Uterus (tissue), 2 donors: ENCODE data around the gene GOLGA5.

ENCODE experiments used
- POLR2A ChIP-seq, 2 donors: fragments of 450-650 bp; IDR thresholded peaks; one replicate each; pipeline ENCODE4 v1.6.1; 2016; ENCODE audit warnings: antibody characterized with exemption in 2 of 2, mild to moderate bottlenecking in 1 of 2, moderate library complexity in 1 of 2
- TF ChIP-seq, protein P1 (sequence below), 4 experiments: fragments of 200-600 bp in 2 of 4; fragments of 450-650 bp in 2 of 4; sonication (generic) in 2 of 4; IDR thresholded peaks; one replicate each; pipeline ENCODE4 v1.5.1; 2016 to 2019; ENCODE audit warnings: antibody characterized with exemption in 4 of 4, mild to moderate bottlenecking in 2 of 4, moderate library complexity in 1 of 4

DNA sequence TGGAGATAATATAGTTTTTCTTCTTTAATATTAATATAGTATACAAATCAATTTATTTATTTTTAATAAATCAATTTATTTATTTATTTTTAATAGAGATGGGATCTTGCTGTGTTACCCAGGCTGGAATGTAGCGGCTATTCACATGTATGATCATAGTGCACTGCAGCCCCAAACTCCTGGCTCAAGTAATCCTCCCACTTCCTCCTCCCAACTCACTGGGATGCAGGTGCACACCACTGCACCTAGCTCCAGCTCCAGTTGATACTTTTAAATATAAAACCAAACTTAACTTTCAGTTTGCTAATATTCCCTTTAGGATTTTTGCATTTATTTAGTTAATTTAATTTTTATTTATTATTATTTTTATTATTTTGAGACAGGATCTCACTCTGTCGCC, 8.6 kb downstream of the GOLGA5 start:
- TF ChIP-seq POLR2A (IDR thresholded peaks at IDR 0.05) = no peak
- TF ChIP-seq, protein P1, sequence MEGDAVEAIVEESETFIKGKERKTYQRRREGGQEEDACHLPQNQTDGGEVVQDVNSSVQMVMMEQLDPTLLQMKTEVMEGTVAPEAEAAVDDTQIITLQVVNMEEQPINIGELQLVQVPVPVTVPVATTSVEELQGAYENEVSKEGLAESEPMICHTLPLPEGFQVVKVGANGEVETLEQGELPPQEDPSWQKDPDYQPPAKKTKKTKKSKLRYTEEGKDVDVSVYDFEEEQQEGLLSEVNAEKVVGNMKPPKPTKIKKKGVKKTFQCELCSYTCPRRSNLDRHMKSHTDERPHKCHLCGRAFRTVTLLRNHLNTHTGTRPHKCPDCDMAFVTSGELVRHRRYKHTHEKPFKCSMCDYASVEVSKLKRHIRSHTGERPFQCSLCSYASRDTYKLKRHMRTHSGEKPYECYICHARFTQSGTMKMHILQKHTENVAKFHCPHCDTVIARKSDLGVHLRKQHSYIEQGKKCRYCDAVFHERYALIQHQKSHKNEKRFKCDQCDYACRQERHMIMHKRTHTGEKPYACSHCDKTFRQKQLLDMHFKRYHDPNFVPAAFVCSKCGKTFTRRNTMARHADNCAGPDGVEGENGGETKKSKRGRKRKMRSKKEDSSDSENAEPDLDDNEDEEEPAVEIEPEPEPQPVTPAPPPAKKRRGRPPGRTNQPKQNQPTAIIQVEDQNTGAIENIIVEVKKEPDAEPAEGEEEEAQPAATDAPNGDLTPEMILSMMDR (IDR thresholded peaks at IDR 0.05) = no peak
